ENCODE measurements around the gene PRKCA. TPM values are rescaled to one million over a fixed set of nuclear protein-coding genes. Genes with fewer than 3 reads are reported as not detected.

The PRKCA gene
- total RNA-seq, 1 donor from 2014 or later: 15.5 TPM

GRCh38 chr17:66678061-66678460, 375.6 kb downstream of the PRKCA start:
- intact Hi-C loops (cut with DNase I): loop anchor here (10.0 kb wide), 1 partner anchor 423 kb away; no protein-coding TSS in a partner anchor

GRCh38 chr17:66678827-66679226, 376.4 kb downstream of the PRKCA start:
- Histone ChIP-seq H3K4me1 (peaks cover 41% of the 10 kb centered on the region), H3K9me3 (no peaks in the 10 kb centered on the region), H3K4me3 (no peak overlapping the region), H3K27ac (no peak overlapping the region), H3K27me3 (no peaks in the 10 kb centered on the region), H3K36me3 (no peaks in the 10 kb centered on the region)
- intact Hi-C loops (cut with DNase I): loop anchor here (10.0 kb wide), 1 partner anchor 424 kb away; no protein-coding TSS in a partner anchor
- TF ChIP-seq POLR2A (IDR thresholded peaks at IDR 0.05): no peak
- TF ChIP-seq POLR2AphosphoS5 (IDR thresholded peaks at IDR 0.05; ENCODE audit: insufficient read depth in 1 of 2, low read depth in 1 of 2): no peak
- no peak for TF ChIP-seq CTCF (IDR thresholded peaks at IDR 0.05)
- DNase-seq (ENCODE audit: extremely low spot score in 2 of 2): peak; percentile 22 to 37

More at GRCh38 chr17:66678061-66678460, 375.6 kb downstream of the PRKCA start:
- DNase-seq (ENCODE audit: extremely low spot score in 2 of 2): peak; percentile 58 to 81
- TF ChIP-seq CTCF (IDR thresholded peaks at IDR 0.05) (no peak), POLR2AphosphoS5 (IDR thresholded peaks at IDR 0.05; ENCODE audit: insufficient read depth in 1 of 2, low read depth in 1 of 2) (no peak), POLR2A (IDR thresholded peaks at IDR 0.05) (no peak)
- H3K4me1 ChIP-seq: peaks cover 46% of the 10 kb centered on the region
- H3K4me3 ChIP-seq: no peak overlapping the region
- no peaks in the 10 kb centered on the region for H3K9me3 ChIP-seq
- no peaks in the 10 kb centered on the region for H3K27me3 ChIP-seq
- no peaks in the 10 kb centered on the region for H3K36me3 ChIP-seq
- H3K27ac ChIP-seq: no peak overlapping the region

GRCh38 chr17:66679631-66680517, 377.5 kb downstream of the PRKCA start:
- no peak overlapping the region for H3K4me3 ChIP-seq
- intact Hi-C loops (cut with DNase I): loop anchor here (10.0 kb wide), 1 partner anchor 425 kb away; no protein-coding TSS in a partner anchor
- no peak overlapping the region for H3K27ac ChIP-seq
- TF ChIP-seq POLR2AphosphoS5 (IDR thresholded peaks at IDR 0.05; ENCODE audit: insufficient read depth in 1 of 2, low read depth in 1 of 2) (no peak), POLR2A (IDR thresholded peaks at IDR 0.05) (no peak), CTCF (IDR thresholded peaks at IDR 0.05) (no peak)
- DNase-seq (ENCODE audit: extremely low spot score in 2 of 2): peak in 1 of 2 donors; percentile 78
- H3K4me1 ChIP-seq: peaks cover 30% of the 10 kb centered on the region
- no peaks in the 10 kb centered on the region for H3K27me3 ChIP-seq
- H3K9me3 ChIP-seq: no peaks in the 10 kb centered on the region
- no peaks in the 10 kb centered on the region for H3K36me3 ChIP-seq

GRCh38 chr17:66682283-66682682, 379.9 kb downstream of the PRKCA start:
- Histone ChIP-seq H3K9me3 (no peaks in the 10 kb centered on the region), H3K27me3 (no peaks in the 10 kb centered on the region), H3K36me3 (no peaks in the 10 kb centered on the region), H3K4me3 (no peak overlapping the region), H3K4me1 (peaks cover 14% of the 10 kb centered on the region), H3K27ac (no peak overlapping the region)
- intact Hi-C loops (cut with DNase I): no loop called here
- peak; percentile 22 to 70 for DNase-seq (ENCODE audit: extremely low spot score in 2 of 2)
- TF ChIP-seq POLR2AphosphoS5 (IDR thresholded peaks at IDR 0.05; ENCODE audit: insufficient read depth in 1 of 2, low read depth in 1 of 2) (no peak), POLR2A (IDR thresholded peaks at IDR 0.05) (no peak), CTCF (IDR thresholded peaks at IDR 0.05) (no peak)

GRCh38 chr17:66684261-66684660, 381.8 kb downstream of the PRKCA start:
- peak in 1 of 2 donors; percentile 32 for DNase-seq (ENCODE audit: extremely low spot score in 2 of 2)
- Histone ChIP-seq H3K9me3 (no peaks in the 10 kb centered on the region), H3K36me3 (no peaks in the 10 kb centered on the region), H3K4me3 (no peak overlapping the region), H3K27me3 (no peaks in the 10 kb centered on the region), H3K27ac (no peak overlapping the region), H3K4me1 (peaks cover 11% of the 10 kb centered on the region)
- intact Hi-C loops (cut with DNase I): no loop called here
- TF ChIP-seq CTCF (IDR thresholded peaks at IDR 0.05) (no peak), POLR2AphosphoS5 (IDR thresholded peaks at IDR 0.05; ENCODE audit: insufficient read depth in 1 of 2, low read depth in 1 of 2) (no peak), POLR2A (IDR thresholded peaks at IDR 0.05) (no peak)

Measured in vagina (tissue), 2 donors.